IMR-90 (cell line): ENCODE measurements around the gene PGLYRP2. TPM values are rescaled to one million over a fixed set of nuclear protein-coding genes. Genes with fewer than 3 reads are reported as not detected.
A peak's percentile ranks its signal among the peaks of the same experiment; 100 is the strongest.

ENCODE experiments used
- ATAC-seq: fragments of 200-7000 bp; cut with Tn5 transposase; 2 replicates; pipeline ENCODE4 v1.9.1; 2020; ENCODE audit warnings: low read depth, mild to moderate bottlenecking, moderate library complexity
- BruUV-seq: library from RNA; stranded (reverse); fragments of 400-500 nt; replicated peaks from 2 replicates; lab custom pipeline; 2021; lab: Mats Ljungman, UMichigan
- CTCF ChIA-PET: fragments of 300-600 bp; formaldehyde crosslinking; extraction: SDS; loops from one replicate; lab custom pipeline; 2021; ENCODE audit warnings: antibody characterized with exemption; lab: Yijun Ruan, JAX
- POLR2A ChIA-PET: fragments of 300-600 bp; sonication (Branson Sonifier 250); formaldehyde crosslinking; loops from one replicate; lab custom pipeline; 2022; ENCODE audit warnings: antibody characterized with exemption; ENCODE audit not compliant: unreplicated experiment; lab: Charles Lee
- DNase-seq: peaks from one replicate; pipeline ENCODE4 v3.0.0; 2013
- H2AFZ ChIP-seq: replicated peaks from 2 replicates; pipeline ENCODE3; 2013; ENCODE audit warnings: low read length, mild to moderate bottlenecking; ENCODE audit not compliant: poor library complexity
- H2AK5ac ChIP-seq: 2 replicates; pipeline ENCODE4 v1.6.1; 2013; ENCODE audit warnings: low read depth, low read length, inconsistent platforms
- H2AK9ac ChIP-seq: replicated peaks from 2 replicates; pipeline ENCODE3; 2013; ENCODE audit warnings: mild to moderate bottlenecking, low read depth, low read length, moderate library complexity; ENCODE audit not compliant: poor library complexity
- H2BK120ac ChIP-seq: 2 replicates; pipeline ENCODE4 v1.6.1; 2013; ENCODE audit warnings: low read depth, low read length, inconsistent platforms
- H2BK15ac ChIP-seq: 3 replicates; pipeline ENCODE4 v1.6.1; 2013; ENCODE audit warnings: low read depth, low read length, inconsistent platforms
- H2BK20ac ChIP-seq: 2 replicates; pipeline ENCODE4 v1.6.1; 2013; ENCODE audit warnings: low read depth, mild to moderate bottlenecking, inconsistent platforms, low read length, moderate library complexity
- H2BK5ac ChIP-seq: 2 replicates; pipeline ENCODE4 v1.6.1; 2013; ENCODE audit warnings: mild to moderate bottlenecking, low read depth, low read length, inconsistent platforms; ENCODE audit not compliant: poor library complexity, severe bottlenecking
- H3K14ac ChIP-seq: replicated peaks from 2 replicates; pipeline ENCODE4 v1.6.1; 2013; ENCODE audit warnings: low read depth, low read length, inconsistent platforms
- H3K18ac ChIP-seq: 2 replicates; pipeline ENCODE4 v1.6.1; 2013; ENCODE audit warnings: low read depth, low read length, control low read depth
- H3K23ac ChIP-seq: 2 replicates; pipeline ENCODE4 v1.6.1; 2013; ENCODE audit warnings: low read depth, low read length, inconsistent platforms
- H3K27ac ChIP-seq: 2 replicates; pipeline ENCODE4 v1.5.1; 2013; ENCODE audit warnings: mild to moderate bottlenecking, control low read depth, low read length; ENCODE audit not compliant: insufficient read depth
- H3K27me3 ChIP-seq: 2 replicates; pipeline ENCODE4 v1.6.1; 2013; ENCODE audit warnings: low read length; ENCODE audit not compliant: control insufficient read depth, insufficient read depth
- H3K36me3 ChIP-seq: 2 replicates; pipeline ENCODE4 v1.6.1; 2013; ENCODE audit warnings: low read length, mixed read lengths; ENCODE audit not compliant: control insufficient read depth, insufficient read depth
- H3K4ac ChIP-seq: 2 replicates; pipeline ENCODE4 v1.6.1; 2013; ENCODE audit warnings: low read depth, low read length, inconsistent platforms
- H3K4me1 ChIP-seq: 2 replicates; pipeline ENCODE4 v1.6.1; 2013; ENCODE audit warnings: low read length, mixed read lengths; ENCODE audit not compliant: control insufficient read depth, insufficient read depth
- H3K4me2 ChIP-seq: 2 replicates; pipeline ENCODE4 v1.6.1; 2013; ENCODE audit warnings: low read depth, mild to moderate bottlenecking, control low read depth, low read length, moderate library complexity
- H3K4me3 ChIP-seq: 2 replicates; pipeline ENCODE4 v1.5.1; 2013; ENCODE audit warnings: low read depth, mild to moderate bottlenecking, control low read depth, low read length, moderate library complexity; ENCODE audit not compliant: insufficient read depth
- H3K56ac ChIP-seq: 2 replicates; pipeline ENCODE4 v1.6.1; 2013; ENCODE audit warnings: low read length, inconsistent platforms; ENCODE audit not compliant: insufficient read depth; ENCODE audit errors: extremely low read depth
- H3K79me1 ChIP-seq, 2 experiments: 2 replicates each; pipeline ENCODE4 v1.6.1; 2013; ENCODE audit warnings: low read length in 2 of 2, inconsistent platforms in 1 of 2, low read depth in 1 of 2
- H3K9ac ChIP-seq: 2 replicates; pipeline ENCODE4 v1.6.1; 2013; ENCODE audit warnings: low read depth, low read length, control low read depth
- H3K9me1 ChIP-seq: 2 replicates; pipeline ENCODE4 v1.6.1; 2013; ENCODE audit warnings: low read length, inconsistent platforms; ENCODE audit not compliant: insufficient read depth
- H3K9me3 ChIP-seq: 2 replicates; pipeline ENCODE4 v1.6.1; 2013; ENCODE audit warnings: low read length; ENCODE audit not compliant: control insufficient read depth, insufficient read depth
- H4K20me1 ChIP-seq: 2 replicates; pipeline ENCODE4 v1.6.1; 2013; ENCODE audit warnings: low read length, inconsistent platforms; ENCODE audit not compliant: insufficient read depth
- H4K5ac ChIP-seq: 2 replicates; pipeline ENCODE4 v1.6.1; 2013; ENCODE audit warnings: mild to moderate bottlenecking, low read depth, low read length, control low read depth
- H4K8ac ChIP-seq, 2 experiments: 2 replicates each; pipeline ENCODE4 v1.6.1; 2013; ENCODE audit warnings: low read depth in 2 of 2, low read length in 2 of 2, control low read depth in 1 of 2, inconsistent platforms in 1 of 2
- H4K91ac ChIP-seq: 2 replicates; pipeline ENCODE4 v1.6.1; 2013; ENCODE audit warnings: low read depth, low read length, inconsistent platforms; ENCODE audit not compliant: insufficient read depth
- MAZ ChIP-seq: IDR thresholded peaks from 2 replicates; pipeline ENCODE4 v1.6.1; 2012; ENCODE audit warnings: low read depth, mild to moderate bottlenecking, low read length, improper control_type of control experiment, moderate library complexity, borderline replicate concordance
- WGBS, 2 experiments: methylation state at CpG; one replicate each; pipeline versions ENCODE4 v1.1.5 to v1.1.7; 2013; ENCODE audit warnings: missing lambda C conversion rate in 2 of 2; ENCODE audit not compliant: insufficient read length in 1 of 2; ENCODE audit errors: extremely low coverage in 2 of 2; 5-methylcytosine and 5-hydroxymethylcytosine counted together
- dilution Hi-C: fragments of 300-500 bp; cut with HindIII; formaldehyde crosslinking; loops from one replicate; pipeline ENCODE4 v1.14.3; 2018; ENCODE audit warnings: low sequenced_read_pairs; ENCODE audit not compliant: unreplicated experiment
- in situ Hi-C: fragments of 300-500 bp; cut with MboI; formaldehyde crosslinking; loops from 3 replicates; pipeline ENCODE4 v1.14.3; 2019; ENCODE audit warnings: low sequenced_read_pairs, inconsistent platforms, mixed read lengths
- intact Hi-C: fragments of 100-400 bp; cut with micrococcal nuclease; formaldehyde crosslinking; loops from 2 replicates; pipeline ENCODE4 v1.10.0; 2022
- polyA plus RNA-seq, 3 experiments: library from polyadenylated mRNA; depleted of rRNA; stranded (reverse); fragments of >200 nt; gene quantifications; 2 replicates each; pipeline ENCODE4 v1.2.3, GENCODE V29; 2012; ENCODE audit warnings: low replicate concordance in 1 of 3
- total RNA-seq: library from RNA; depleted of rRNA; stranded (reverse); fragments of >200 nt; gene quantifications from 2 replicates; pipeline ENCODE4 v1.2.3, GENCODE V29; 2012
- TF ChIP-seq, protein P1 (sequence below): fragments of 150-350 bp; IDR thresholded peaks from 2 replicates; pipeline ENCODE4 v1.6.1; 2016; ENCODE audit warnings: low read depth, mild to moderate bottlenecking, low read length, moderate library complexity, borderline replicate concordance

The PGLYRP2 gene
- total and polyA plus RNA-seq, 2 of the 4 experiments (the other 2 are of a cell fraction), result not detected

DNA sequence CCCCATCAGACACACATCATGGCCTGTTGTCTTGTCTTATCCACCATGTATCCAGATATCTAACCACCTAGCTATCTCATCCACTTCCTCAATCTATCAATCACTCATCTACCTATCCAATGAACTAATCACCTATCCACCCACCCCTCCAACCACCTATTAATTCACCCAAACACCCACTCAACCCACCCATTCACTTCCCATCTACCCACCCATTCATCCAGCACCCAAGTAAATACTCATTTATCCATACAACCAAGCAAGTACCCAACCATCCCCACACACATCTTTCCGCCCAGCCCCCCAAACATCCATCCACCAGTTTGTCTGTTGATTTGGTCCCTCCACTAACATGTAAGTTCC, 28.8 kb downstream of the PGLYRP2 start:
- ChIA-PET POLR2A (no interaction called here), CTCF (no interaction called here)
- Histone ChIP-seq H3K4me1 (peaks cover 7% of the 10 kb centered on the region; the same call in 1 of the 2 replicates), H4K5ac (peak overlapping the region; percentile 38; the same call in 1 of the 2 replicates), H3K4me2 (no peak overlapping the region), H2BK15ac (no peak overlapping the region), H3K36me3 (peaks cover 8% of the 10 kb centered on the region; the same call in 1 of the 2 replicates), H3K79me1 (peaks cover 0 to 6% of the 10 kb centered on the region in 2 experiments; a peak in 1 of 4 replicates), H2BK120ac (no peak overlapping the region), H2BK20ac (no peak overlapping the region), H3K14ac (no peak overlapping the region), H2BK5ac (no peak overlapping the region), H4K91ac (no peak overlapping the region), H3K4ac (no peak overlapping the region), H3K9ac (no peak overlapping the region), H3K18ac (no peak overlapping the region), H3K23ac (no peak overlapping the region), H4K20me1 (no peaks in the 10 kb centered on the region; the same call in 1 of the 2 replicates), H3K9me3 (no peaks in the 10 kb centered on the region), H3K27ac (no peak overlapping the region), H2AK9ac (no peak overlapping the region), H2AK5ac (no peak overlapping the region), H3K27me3 (peaks cover 6% of the 10 kb centered on the region), H3K4me3 (no peak overlapping the region), H4K8ac (peak overlapping the region in 1 of 2 experiments; percentile 94; a peak in 1 of 4 replicates), H3K56ac (no peak overlapping the region), H3K9me1 (peaks cover 20% of the 10 kb centered on the region), H2AFZ (no peak overlapping the region)
- in situ Hi-C loops, result no loop called here
- dilution Hi-C loops, result no loop called here
- no TSS peak for BruUV-seq
- no CpG with 5 or more reads among the region's 1 CpG for WGBS, 2 experiments
- DNase-seq (no peak), ATAC-seq (no peak)
- no peak for TF ChIP-seq MAZ
- TF ChIP-seq, protein P1, sequence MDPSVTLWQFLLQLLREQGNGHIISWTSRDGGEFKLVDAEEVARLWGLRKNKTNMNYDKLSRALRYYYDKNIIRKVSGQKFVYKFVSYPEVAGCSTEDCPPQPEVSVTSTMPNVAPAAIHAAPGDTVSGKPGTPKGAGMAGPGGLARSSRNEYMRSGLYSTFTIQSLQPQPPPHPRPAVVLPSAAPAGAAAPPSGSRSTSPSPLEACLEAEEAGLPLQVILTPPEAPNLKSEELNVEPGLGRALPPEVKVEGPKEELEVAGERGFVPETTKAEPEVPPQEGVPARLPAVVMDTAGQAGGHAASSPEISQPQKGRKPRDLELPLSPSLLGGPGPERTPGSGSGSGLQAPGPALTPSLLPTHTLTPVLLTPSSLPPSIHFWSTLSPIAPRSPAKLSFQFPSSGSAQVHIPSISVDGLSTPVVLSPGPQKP, result no peak
- intact Hi-C loops, result loop anchor here (10.0 kb wide), 1 partner anchor 104 kb away; no protein-coding TSS in a partner anchor
